Parathyroid adenoma (tissue), 2 donors: ENCODE results near the gene CKAP2L.

Experiments used
- H2AFZ ChIP-seq: fragments of 300-600 bp; sonication (generic); one replicate; pipeline ENCODE4 v1.7.0; 2017; ENCODE audit warnings: antibody characterized with exemption, mild to moderate bottlenecking
- H3K27ac ChIP-seq: fragments of 300-600 bp; sonication (generic); one replicate; pipeline ENCODE4 v1.7.0; 2017
- H3K27me3 ChIP-seq: fragments of 300-600 bp; sonication (generic); one replicate; pipeline ENCODE4 v1.7.0; 2017; ENCODE audit warnings: low read length; ENCODE audit not compliant: control insufficient read depth, insufficient read depth
- H3K36me3 ChIP-seq: fragments of 300-600 bp; sonication (generic); one replicate; pipeline ENCODE4 v1.7.0; 2017; ENCODE audit warnings: low read length; ENCODE audit not compliant: control insufficient read depth, insufficient read depth
- H3K4me1 ChIP-seq: fragments of 300-600 bp; sonication (generic); one replicate; pipeline ENCODE4 v1.7.0; 2017; ENCODE audit warnings: control low read depth
- H3K4me2 ChIP-seq: fragments of 300-600 bp; sonication (generic); one replicate; pipeline ENCODE4 v1.7.0; 2017; ENCODE audit warnings: low read length
- H3K4me3 ChIP-seq: fragments of 300-600 bp; sonication (generic); one replicate; pipeline ENCODE4 v1.7.0; 2017; ENCODE audit warnings: low read depth, low read length
- H3K79me2 ChIP-seq: fragments of 300-600 bp; sonication (generic); one replicate; pipeline ENCODE4 v1.7.0; 2017; ENCODE audit warnings: control low read depth
- H3K9ac ChIP-seq: fragments of 300-600 bp; sonication (generic); one replicate; pipeline ENCODE4 v1.7.0; 2017; ENCODE audit warnings: mild to moderate bottlenecking
- H3K9me3 ChIP-seq: fragments of 300-600 bp; sonication (generic); one replicate; pipeline ENCODE4 v1.7.0; 2017; ENCODE audit warnings: low read length; ENCODE audit not compliant: control insufficient read depth
- TF ChIP-seq, protein P1 (sequence below): fragments of 300-600 bp; sonication (generic); IDR thresholded peaks from one replicate; pipeline ENCODE4 v1.7.0; 2017; ENCODE audit warnings: antibody characterized with exemption, mild to moderate bottlenecking
- donor health status: primary hyperparathyroidism.

CKAP2L gene

DNA sequence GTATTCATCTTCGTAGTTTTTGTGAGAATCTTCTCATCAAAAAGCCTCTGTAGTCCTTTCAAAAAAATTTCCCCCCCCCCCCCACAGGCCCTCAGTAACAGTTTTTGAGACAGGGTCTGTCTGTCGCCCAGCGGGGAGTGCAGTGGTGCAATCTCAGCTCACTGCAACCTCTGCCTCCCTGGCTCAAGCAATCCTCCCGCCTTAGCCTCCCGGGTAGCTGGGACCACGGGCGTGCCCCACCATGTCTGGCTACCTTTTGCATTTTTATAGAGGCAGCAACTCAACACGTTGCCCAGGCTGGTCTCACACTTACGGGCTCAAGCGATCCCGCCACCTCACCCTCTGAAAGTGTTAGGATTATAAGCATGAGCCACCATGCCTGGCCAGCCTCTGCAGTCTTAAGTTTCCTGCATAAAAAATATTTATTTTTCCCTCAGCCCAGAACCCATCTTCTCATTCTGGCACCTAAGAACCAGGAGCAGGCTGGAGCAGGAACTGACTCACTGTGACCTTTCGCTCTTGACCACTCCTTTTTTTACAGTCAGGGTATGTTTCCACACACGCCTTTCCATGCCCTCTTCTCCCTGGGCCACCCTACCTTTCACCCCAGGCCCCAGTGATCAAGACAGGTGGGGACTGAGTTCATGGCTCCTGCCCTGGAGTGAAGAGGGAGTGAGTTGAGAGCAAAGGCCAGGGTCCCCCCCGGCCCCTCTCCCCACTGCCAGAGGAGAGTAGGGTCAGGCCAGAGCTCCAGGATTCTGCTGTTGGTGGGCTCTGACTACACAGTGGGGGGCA is 76.1 kb downstream of the CKAP2L start:
- Histone ChIP-seq H3K9ac (no peak overlapping the region), H3K27me3 (no peaks in the 10 kb centered on the region), H2AFZ (no peak overlapping the region), H3K4me3 (no peak overlapping the region), H3K79me2 (no peaks in the 10 kb centered on the region), H3K36me3 (no peaks in the 10 kb centered on the region), H3K27ac (no peak overlapping the region), H3K9me3 (no peaks in the 10 kb centered on the region), H3K4me1 (no peaks in the 10 kb centered on the region), H3K4me2 (no peak overlapping the region)
- TF ChIP-seq, protein P1, sequence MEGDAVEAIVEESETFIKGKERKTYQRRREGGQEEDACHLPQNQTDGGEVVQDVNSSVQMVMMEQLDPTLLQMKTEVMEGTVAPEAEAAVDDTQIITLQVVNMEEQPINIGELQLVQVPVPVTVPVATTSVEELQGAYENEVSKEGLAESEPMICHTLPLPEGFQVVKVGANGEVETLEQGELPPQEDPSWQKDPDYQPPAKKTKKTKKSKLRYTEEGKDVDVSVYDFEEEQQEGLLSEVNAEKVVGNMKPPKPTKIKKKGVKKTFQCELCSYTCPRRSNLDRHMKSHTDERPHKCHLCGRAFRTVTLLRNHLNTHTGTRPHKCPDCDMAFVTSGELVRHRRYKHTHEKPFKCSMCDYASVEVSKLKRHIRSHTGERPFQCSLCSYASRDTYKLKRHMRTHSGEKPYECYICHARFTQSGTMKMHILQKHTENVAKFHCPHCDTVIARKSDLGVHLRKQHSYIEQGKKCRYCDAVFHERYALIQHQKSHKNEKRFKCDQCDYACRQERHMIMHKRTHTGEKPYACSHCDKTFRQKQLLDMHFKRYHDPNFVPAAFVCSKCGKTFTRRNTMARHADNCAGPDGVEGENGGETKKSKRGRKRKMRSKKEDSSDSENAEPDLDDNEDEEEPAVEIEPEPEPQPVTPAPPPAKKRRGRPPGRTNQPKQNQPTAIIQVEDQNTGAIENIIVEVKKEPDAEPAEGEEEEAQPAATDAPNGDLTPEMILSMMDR: no peak

DNA sequence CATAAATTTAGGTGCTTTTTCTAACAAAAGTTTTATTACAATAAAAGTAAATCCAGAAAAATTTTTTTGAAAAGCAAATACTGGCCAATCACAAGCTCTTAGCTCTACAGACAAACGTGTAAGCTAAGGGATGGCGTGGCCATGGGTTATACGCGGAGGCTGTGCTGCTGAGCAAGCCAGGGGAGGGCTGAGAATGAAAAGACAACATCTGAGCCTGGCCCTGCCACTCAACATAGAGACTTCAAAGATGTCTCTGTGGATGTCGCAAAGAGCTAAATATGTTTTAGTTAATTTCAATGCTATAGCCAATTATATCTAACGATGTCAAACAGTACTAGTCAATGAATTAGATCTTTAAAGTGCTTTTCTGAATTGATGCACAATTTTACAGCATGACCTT is 76.9 kb downstream of the CKAP2L start:
- Histone ChIP-seq H3K36me3 (no peaks in the 10 kb centered on the region), H3K4me3 (no peak overlapping the region), H3K27ac (no peak overlapping the region), H3K4me1 (no peaks in the 10 kb centered on the region), H2AFZ (no peak overlapping the region), H3K79me2 (no peaks in the 10 kb centered on the region), H3K9me3 (no peaks in the 10 kb centered on the region), H3K27me3 (no peaks in the 10 kb centered on the region), H3K4me2 (no peak overlapping the region), H3K9ac (no peak overlapping the region)
- TF ChIP-seq, protein P1: no peak
